ENCODE results near the gene CEPT1. TPM values are rescaled to one million over a fixed set of nuclear protein-coding genes. Genes with fewer than 3 reads are reported as not detected.

Gene CEPT1
- polyA plus RNA-seq, 4 donors, result 41.9 to 55.9 (median 46.0) TPM

DNA sequence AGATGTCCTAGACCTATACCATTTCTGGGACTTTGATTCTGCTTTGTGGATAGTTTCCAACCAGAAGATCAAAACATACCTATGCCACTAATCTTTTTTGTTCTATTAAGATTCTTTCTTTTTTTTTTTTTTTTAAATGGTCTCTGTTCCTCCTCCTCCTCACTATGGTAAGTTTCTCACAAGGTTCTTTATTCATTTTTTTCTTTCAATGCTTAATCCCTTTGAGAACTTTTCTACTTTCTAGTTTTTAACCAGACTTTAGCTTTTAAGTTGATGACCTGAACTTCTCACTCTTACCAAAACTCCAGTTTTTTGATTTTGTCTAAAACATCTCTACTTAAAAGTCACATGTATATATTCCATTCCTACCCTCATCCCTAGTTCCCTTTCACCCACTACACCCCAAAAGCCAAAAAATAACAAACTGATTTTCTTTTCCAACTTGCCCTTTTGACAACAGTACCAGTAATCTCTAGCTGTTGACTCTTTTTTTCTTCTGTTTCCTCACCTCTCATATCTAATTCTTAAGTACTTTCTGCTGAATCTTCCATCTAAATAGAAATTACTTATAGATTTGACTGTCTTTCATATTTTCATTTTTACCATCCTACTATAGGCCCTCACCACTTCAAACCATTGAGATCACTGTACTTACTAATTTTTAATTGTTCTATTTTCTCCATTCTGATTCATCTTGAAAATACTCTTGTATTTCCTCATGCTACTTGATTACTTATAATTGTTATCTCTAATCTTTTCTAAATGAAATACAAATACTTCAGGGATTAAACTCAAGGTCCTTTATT lies 6.1 kb downstream of the CEPT1 start:
- DNase-seq (ENCODE audit: low read depth in 4 of 4, low spot score in 2 of 4), result no peak

- no peak for DNase-seq (ENCODE audit: low read depth in 4 of 4, low spot score in 2 of 4)
These were observed 7.9 kb downstream of the CEPT1 start for GRCh38 chr1:111147948-111148347.

- DNase-seq (ENCODE audit: low read depth in 4 of 4, low spot score in 2 of 4), result no peak
These were observed 8.4 kb downstream of the CEPT1 start for GRCh38 chr1:111148376-111148881.

DNA sequence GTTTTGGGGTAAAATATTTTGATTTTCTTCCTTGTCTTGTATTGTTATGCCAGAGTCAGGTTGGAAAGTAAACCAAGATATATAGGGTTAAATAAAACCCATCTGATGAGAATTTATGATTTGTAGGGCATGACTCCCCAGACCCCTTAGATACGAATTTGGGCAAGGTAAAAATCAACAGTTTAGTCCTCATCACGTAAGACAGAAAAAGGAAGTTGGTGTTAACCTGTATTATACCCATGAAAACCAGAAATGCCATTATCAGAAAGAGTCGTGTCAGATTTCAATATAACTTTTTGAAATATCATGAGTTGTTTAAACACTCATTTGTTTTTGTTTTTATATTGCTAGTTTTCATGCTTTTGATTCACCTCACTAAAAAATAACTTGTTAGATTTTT lies 11.8 kb downstream of the CEPT1 start:
- no peak for DNase-seq (ENCODE audit: low read depth in 4 of 4, low spot score in 2 of 4)

- DNase-seq (ENCODE audit: low read depth in 4 of 4, low spot score in 2 of 4), result no peak
These were observed 14.3 kb downstream of the CEPT1 start for GRCh38 chr1:111154021-111154999.

DNA sequence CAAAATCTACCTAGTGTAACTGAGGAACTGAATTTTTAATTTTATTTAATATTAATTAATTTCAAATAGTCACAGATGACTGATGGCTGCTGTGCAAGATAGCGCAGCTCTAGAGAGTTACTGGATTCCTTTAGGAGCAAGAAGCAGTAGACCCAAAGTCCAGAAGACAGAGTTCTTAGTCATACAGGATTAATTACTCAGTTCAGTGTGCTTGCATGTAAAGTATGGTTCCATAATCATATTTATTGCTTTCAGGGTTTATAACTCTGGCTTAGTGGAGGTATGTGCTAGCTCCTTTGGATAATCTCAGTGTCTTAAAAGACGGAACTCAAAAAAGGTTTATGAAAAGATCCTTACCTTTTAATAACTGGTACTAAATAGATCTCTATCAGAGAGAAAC lies 17.4 kb downstream of the CEPT1 start:
- DNase-seq (ENCODE audit: low read depth in 4 of 4, low spot score in 2 of 4), result no peak

DNA sequence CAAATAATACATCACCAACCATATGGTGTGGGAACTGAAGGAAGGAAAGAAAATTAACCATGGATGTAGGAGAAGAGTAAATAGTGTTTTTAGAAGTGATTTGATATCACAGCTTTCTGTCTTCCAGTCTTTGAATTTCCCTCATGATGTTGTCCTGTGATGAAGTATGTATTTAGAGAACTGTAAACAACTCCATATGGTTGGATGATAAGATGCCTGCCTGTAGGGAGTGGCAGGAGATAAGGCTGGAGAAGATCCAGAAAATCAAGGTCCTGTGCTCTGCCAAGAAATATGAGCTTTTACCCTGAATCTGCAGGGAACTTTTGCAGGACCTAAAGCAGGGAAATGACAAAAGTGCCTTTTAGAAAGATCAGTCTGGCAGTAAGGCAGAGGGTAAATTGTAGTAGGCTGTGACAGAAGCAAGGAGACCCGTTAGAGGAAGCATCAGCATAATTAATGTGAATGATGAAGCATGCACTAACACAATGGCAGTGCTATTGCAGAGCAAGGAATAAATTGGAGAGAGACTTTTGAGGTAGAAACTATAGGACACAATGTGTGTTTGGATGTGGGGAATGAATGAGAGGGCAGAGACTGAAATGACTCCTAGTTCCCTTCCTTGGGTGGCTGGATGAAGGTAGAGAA lies 21.9 kb downstream of the CEPT1 start:
- DNase-seq (ENCODE audit: low read depth in 4 of 4, low spot score in 2 of 4), result no peak

- DNase-seq (ENCODE audit: low read depth in 4 of 4, low spot score in 2 of 4), result no peak
These were observed 22.5 kb downstream of the CEPT1 start for GRCh38 chr1:111162488-111162880.

DNA sequence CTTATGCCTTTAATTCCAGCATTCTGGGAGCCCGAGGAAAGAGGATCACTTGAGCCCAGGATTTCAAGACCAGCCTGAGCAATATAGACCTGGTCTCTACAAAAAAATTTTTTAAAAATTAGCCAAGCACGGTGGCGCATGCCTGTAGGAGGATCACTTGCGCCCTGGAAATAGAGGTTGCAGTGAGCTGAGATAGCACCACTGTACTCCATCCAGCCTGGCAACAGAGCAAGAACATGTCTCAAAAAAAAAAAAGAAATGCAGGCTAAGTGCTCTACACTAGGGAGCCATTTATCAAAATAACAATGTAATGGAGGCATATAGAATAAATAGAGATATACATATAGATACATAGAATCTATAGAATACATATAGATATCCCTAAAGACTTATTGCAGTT lies 23.3 kb downstream of the CEPT1 start:
- DNase-seq (ENCODE audit: low read depth in 4 of 4, low spot score in 2 of 4), result no peak

DNA sequence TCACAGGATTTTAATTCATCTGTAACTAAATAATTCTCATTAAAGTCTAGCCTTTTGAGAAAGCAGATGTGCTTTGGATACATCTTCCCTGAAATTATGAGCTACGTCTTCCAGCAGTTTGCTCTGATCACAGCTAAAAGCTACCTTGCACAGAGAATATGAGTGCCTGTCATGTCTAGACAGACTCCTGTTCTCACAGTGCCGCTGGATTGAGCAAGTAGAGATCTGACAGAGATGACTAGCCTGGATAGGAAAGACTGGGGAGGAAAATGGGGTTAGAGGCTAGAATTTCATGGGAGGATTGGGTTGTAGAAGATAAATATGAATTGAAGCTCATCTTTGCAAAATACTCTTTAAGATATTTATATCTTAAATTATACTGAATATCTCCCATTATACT lies 24.1 kb downstream of the CEPT1 start:
- no peak for DNase-seq (ENCODE audit: low read depth in 4 of 4, low spot score in 2 of 4)

GRCh38 chr1:111172463-111172862 lies 32.4 kb downstream of the CEPT1 start:
- DNase-seq (ENCODE audit: low read depth in 4 of 4, low spot score in 2 of 4), result no peak

- DNase-seq (ENCODE audit: low read depth in 4 of 4, low spot score in 2 of 4), result no peak
These were observed 34.0 kb downstream of the CEPT1 start for GRCh38 chr1:111174070-111174469.

DNA sequence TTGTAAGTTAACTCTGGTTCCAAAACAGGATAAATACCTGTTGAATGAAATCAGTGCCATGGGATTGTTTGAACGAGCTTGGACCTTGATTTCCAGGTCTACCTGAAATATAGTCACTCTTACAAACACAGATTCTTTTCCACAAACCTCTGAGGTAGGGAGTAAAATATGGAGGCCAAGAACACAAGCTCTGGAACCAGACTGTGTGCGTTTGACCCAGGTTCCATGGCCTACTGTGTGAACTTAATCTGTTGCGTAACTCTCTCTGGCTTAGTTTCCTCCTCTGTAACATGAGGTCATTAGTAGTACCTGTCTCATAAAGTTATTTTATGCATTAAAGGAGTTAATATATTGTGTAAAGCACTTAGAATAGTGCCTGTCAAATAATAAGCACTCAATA lies 35.3 kb downstream of the CEPT1 start:
- no peak for DNase-seq (ENCODE audit: low read depth in 4 of 4, low spot score in 2 of 4)

DNA sequence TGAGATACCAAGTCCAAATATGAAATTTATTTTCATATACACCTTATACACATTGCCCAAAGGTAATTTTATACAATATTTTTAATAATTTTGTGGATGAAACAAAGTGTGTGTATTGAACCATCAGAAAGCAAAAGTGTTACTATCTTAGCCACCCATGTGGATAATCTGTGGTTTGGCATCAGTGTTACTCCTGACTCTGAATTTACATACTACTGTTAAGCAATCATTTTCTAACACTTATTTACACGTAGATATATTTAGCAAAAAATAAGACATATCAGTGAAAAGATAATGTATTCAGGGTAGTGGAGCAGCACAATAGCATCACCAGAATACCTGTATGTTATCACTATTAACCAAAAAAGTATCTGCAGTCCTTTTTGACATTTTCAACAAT lies 36.7 kb downstream of the CEPT1 start:
- no peak for DNase-seq (ENCODE audit: low read depth in 4 of 4, low spot score in 2 of 4)

- DNase-seq (ENCODE audit: low read depth in 4 of 4, low spot score in 2 of 4), result no peak
These were observed 40.0 kb downstream of the CEPT1 start for GRCh38 chr1:111179968-111180533.

DNA sequence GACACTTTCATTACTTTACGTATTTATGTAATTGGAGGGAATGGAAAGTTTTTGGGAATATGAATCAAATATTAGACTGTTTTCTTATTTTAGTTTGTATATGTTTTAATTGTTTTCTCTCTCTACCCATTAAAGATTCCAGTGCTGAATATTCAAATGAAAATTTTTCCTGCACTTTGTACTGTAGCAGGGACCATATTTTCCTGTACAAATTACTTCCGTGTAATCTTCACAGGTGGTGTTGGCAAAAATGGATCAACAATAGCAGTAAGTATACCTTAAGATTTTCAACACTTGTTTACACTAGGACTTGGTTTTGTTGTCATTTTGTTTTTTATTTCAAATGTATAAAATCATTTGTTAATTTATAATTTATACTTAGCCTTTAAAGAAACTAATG lies 42.0 kb downstream of the CEPT1 start:
- DNase-seq (ENCODE audit: low read depth in 4 of 4, low spot score in 2 of 4), result no peak

DNA sequence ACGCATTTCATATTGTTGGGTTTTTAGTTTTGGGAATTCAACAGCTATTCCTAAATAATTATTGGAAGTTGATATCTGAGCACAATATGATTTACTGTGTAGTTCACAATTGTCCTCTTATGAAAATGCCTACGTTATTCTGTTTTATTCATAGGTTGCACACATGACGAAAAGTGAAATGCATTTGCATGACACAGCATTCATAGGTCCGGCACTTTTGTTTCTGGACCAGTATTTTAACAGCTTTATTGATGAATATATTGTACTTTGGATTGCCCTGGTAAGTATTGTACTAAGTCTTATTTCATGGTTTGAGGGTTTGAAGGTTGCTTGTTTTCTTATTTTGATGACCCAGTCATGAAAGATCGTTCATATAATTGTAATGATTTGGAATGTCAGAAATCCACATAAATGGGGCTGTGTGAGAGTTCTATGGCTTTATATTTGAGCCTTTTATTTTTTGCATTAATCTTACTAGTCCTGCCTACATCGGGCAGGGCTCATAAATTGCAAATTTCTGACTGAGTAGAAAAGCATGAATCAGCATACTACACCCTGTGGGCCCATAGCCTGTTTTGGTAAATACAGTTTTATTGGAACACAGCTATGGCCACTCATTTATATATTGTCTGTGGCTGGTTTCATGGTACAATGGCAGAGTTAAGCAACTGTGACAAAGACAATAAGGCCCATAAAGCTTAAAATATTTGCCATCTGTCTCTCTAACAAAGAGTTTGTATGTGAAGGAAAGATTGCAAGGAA lies 43.5 kb downstream of the CEPT1 start:
- no peak for DNase-seq (ENCODE audit: low read depth in 4 of 4, low spot score in 2 of 4)

DNA sequence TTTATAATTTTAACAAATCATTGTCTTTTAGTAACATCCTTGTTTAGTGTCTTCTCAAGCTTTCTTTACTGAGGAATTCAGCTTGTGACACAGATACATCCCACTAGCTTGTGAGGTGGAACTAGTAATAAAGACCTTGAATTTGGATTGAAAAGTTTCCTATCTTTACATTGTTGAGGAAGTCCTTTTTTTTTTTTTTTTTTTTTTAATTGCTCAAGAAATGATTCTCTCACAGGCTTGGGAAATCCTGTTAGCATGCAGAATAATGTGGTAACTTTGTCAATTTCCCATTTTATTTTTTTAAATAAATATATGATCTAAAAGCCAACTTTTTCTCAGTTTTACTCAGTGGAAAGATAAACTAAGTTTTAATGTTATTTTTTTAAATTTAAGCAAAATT lies 44.6 kb downstream of the CEPT1 start:
- no peak for DNase-seq (ENCODE audit: low read depth in 4 of 4, low spot score in 2 of 4)

DNA sequence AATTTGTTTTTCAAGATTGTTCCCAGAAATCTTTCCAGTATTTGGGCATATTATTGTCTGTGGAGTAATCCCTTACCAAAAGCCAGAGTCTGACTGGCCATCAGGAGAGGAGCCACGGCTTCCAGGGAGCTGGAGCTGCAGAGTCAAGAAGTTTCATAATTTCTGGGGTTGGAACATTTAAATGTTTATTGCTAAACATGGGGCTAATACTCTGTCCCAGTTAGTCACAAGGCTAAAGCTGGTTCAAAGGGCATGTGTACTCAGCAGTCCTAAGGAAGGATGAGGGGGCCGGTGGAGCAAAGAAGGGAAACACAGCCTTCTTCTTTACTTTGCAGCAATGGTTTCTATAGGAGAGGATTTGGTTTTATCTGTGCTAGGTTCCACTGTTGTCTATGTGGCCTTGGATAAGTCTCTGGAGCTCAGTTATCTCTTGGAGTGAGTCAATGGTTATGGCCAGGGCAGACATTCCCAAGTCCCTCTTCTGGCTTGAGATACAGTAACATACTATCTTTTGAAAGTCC lies 51.0 kb downstream of the CEPT1 start:
- DNase-seq (ENCODE audit: low read depth in 4 of 4, low spot score in 2 of 4), result no peak

- DNase-seq (ENCODE audit: low read depth in 4 of 4, low spot score in 2 of 4), result no peak
These were observed 51.5 kb downstream of the CEPT1 start for GRCh38 chr1:111191496-111191895.
